Measurements from ENCODE around the gene IZUMO2.

IZUMO2 gene

GRCh38 chr19:50162988-50163387 lies at the start of gene IZUMO2:
Gene IZUMO2 (minus strand): TSS chr19:50163281. CDS start chr19:50163194, 87 bp downstream.
- no peak for DNase-seq (ENCODE audit: low read depth)

GRCh38 chr19:50210425-50210824 lies 47.3 kb upstream of the IZUMO2 start:
- DNase-seq (ENCODE audit: low read depth): no peak

GRCh38 chr19:50209131-50209530 lies 46.0 kb upstream of the IZUMO2 start:
- DNase-seq (ENCODE audit: low read depth): no peak

- no peak for DNase-seq (ENCODE audit: low read depth)
Measured at GRCh38 chr19:50207730-50208129, 44.6 kb upstream of the IZUMO2 start.

GRCh38 chr19:50206191-50206590 lies 43.1 kb upstream of the IZUMO2 start:
- DNase-seq (ENCODE audit: low read depth): no peak

- no peak for DNase-seq (ENCODE audit: low read depth)
Measured at GRCh38 chr19:50205681-50206138, 42.6 kb upstream of the IZUMO2 start.

- DNase-seq (ENCODE audit: low read depth): no peak
Measured at GRCh38 chr19:50204811-50205675, 42.0 kb upstream of the IZUMO2 start.

- no peak for DNase-seq (ENCODE audit: low read depth)
Measured at GRCh38 chr19:50204081-50204428, 41.0 kb upstream of the IZUMO2 start.

- no peak for DNase-seq (ENCODE audit: low read depth)
Measured at GRCh38 chr19:50203281-50204080, 40.4 kb upstream of the IZUMO2 start, which contains the start of gene MYH14. Gene MYH14 (plus strand): TSS chr19:50203622. CDS start chr19:50210366, 6,744 bp downstream.

GRCh38 chr19:50202962-50203280 lies 39.8 kb upstream of the IZUMO2 start:
- DNase-seq (ENCODE audit: low read depth): no peak

GRCh38 chr19:50202386-50202785 lies 39.3 kb upstream of the IZUMO2 start:
- no peak for DNase-seq (ENCODE audit: low read depth)

GRCh38 chr19:50199259-50199555 lies 36.1 kb upstream of the IZUMO2 start:
- DNase-seq (ENCODE audit: low read depth): no peak

- DNase-seq (ENCODE audit: low read depth): no peak
Measured at GRCh38 chr19:50198431-50199258, 35.6 kb upstream of the IZUMO2 start.

GRCh38 chr19:50197348-50197747 lies 34.3 kb upstream of the IZUMO2 start:
- no peak for DNase-seq (ENCODE audit: low read depth)

GRCh38 chr19:50196322-50196932 lies 33.3 kb upstream of the IZUMO2 start:
- no peak for DNase-seq (ENCODE audit: low read depth)

- no peak for DNase-seq (ENCODE audit: low read depth)
Measured at GRCh38 chr19:50195224-50195623, 32.1 kb upstream of the IZUMO2 start.

- DNase-seq (ENCODE audit: low read depth): no peak
Measured at GRCh38 chr19:50192463-50193211, 29.6 kb upstream of the IZUMO2 start.

GRCh38 chr19:50191216-50191615 lies 28.1 kb upstream of the IZUMO2 start:
- no peak for DNase-seq (ENCODE audit: low read depth)

- no peak for DNase-seq (ENCODE audit: low read depth)
Measured at GRCh38 chr19:50190439-50190891, 27.4 kb upstream of the IZUMO2 start.

GRCh38 chr19:50189331-50189730 lies 26.2 kb upstream of the IZUMO2 start:
- DNase-seq (ENCODE audit: low read depth): no peak

- no peak for DNase-seq (ENCODE audit: low read depth)
Measured at GRCh38 chr19:50187937-50188336, 24.9 kb upstream of the IZUMO2 start.

Measured in EH (cell line).